Prostate gland (tissue), 2 donors: ENCODE data around the gene CENPP.

Source experiments
- CTCF ChIP-seq, 4 experiments: fragments of 200-600 bp in 2 of 4; fragments of 450-650 bp in 2 of 4; sonication (generic) in 2 of 4; IDR thresholded peaks; 1 replicate in 3 of 4; 2 replicates in 1 of 4; pipeline ENCODE4 v1.5.1; 2016 to 2019; ENCODE audit warnings: antibody characterized with exemption in 4 of 4, mild to moderate bottlenecking in 2 of 4, moderate library complexity in 2 of 4
- POLR2AphosphoS5 ChIP-seq: sonication (generic); formaldehyde crosslinking; IDR thresholded peaks from one replicate; pipeline ENCODE4 v1.6.1; 2017; ENCODE audit warnings: antibody characterized with exemption

- no peak for TF ChIP-seq CTCF (IDR thresholded peaks at IDR 0.05)
- no peak for TF ChIP-seq POLR2AphosphoS5
Observed at GRCh38 chr9:92561374-92562330, 235.9 kb downstream of the CENPP start.
